Glutamatergic neuron (in vitro differentiated cells): ENCODE results near the gene ROR1. TPM values are rescaled to one million over a fixed set of nuclear protein-coding genes. Genes with fewer than 3 reads are reported as not detected.

Experiments
- DNase-seq: peaks from one replicate; pipeline ENCODE4 v3.0.0; 2022
- H3K27ac Mint-ChIP-seq: one replicate; pipeline ENCODE4 v1.8.0; 2020; ENCODE audit warnings: mild to moderate bottlenecking, mixed read lengths, inconsistent platforms; ENCODE audit not compliant: unreplicated experiment
- H3K27me3 Mint-ChIP-seq: one replicate; pipeline ENCODE4 v1.8.0; 2020; ENCODE audit warnings: mild to moderate bottlenecking, moderate library complexity, mixed read lengths, inconsistent platforms; ENCODE audit not compliant: unreplicated experiment
- H3K36me3 Mint-ChIP-seq: one replicate; pipeline ENCODE4 v1.8.0; 2020; ENCODE audit warnings: mild to moderate bottlenecking, mixed read lengths, inconsistent platforms; ENCODE audit not compliant: unreplicated experiment
- H3K4me1 Mint-ChIP-seq: one replicate; pipeline ENCODE4 v1.8.0; 2020; ENCODE audit warnings: mild to moderate bottlenecking, low read depth, mixed read lengths, inconsistent platforms; ENCODE audit not compliant: unreplicated experiment
- H3K4me3 Mint-ChIP-seq: one replicate; pipeline ENCODE4 v1.8.0; 2020; ENCODE audit warnings: mild to moderate bottlenecking, mixed read lengths, inconsistent platforms; ENCODE audit not compliant: unreplicated experiment
- H3K9me3 Mint-ChIP-seq: one replicate; pipeline ENCODE4 v1.8.0; 2020; ENCODE audit warnings: mild to moderate bottlenecking, moderate library complexity, mixed read lengths, inconsistent platforms; ENCODE audit not compliant: unreplicated experiment
- CTCF ChIP-seq: fragments of 200-600 bp; sonication (generic); IDR thresholded peaks from one replicate; pipeline ENCODE4 v1.5.0; 2021; ENCODE audit not compliant: partially characterized antibody, unreplicated experiment
- total RNA-seq: library from RNA; stranded (reverse); fragmentation: NEBNext Ultra II Directional; extraction: Animal tissue kit (Norgen Biotek cat#: 25700); gene quantifications from one replicate; pipeline ENCODE4 v1.2.1, GENCODE V29; 2021; ENCODE audit not compliant: unreplicated experiment

Gene ROR1
- total RNA-seq, 1 donor from 2014 or later, result 11.3 TPM

GRCh38 chr1:64039390-64039926, 265.6 kb downstream of the ROR1 start:
- H3K27ac Mint-ChIP-seq, result no peak overlapping the region
- no peak overlapping the region for H3K4me3 Mint-ChIP-seq
- no peaks in the 10 kb centered on the region for H3K36me3 Mint-ChIP-seq
- H3K9me3 Mint-ChIP-seq, result no peaks in the 10 kb centered on the region
- H3K4me1 Mint-ChIP-seq, result peaks cover 3% of the 10 kb centered on the region
- no peak for TF ChIP-seq CTCF
- peaks cover 3% of the 10 kb centered on the region for H3K27me3 Mint-ChIP-seq
- no peak for DNase-seq

- Mint-ChIP-seq H3K4me1 (peaks cover 3% of the 10 kb centered on the region), H3K9me3 (no peaks in the 10 kb centered on the region), H3K36me3 (no peaks in the 10 kb centered on the region), H3K27me3 (peaks cover 3% of the 10 kb centered on the region), H3K4me3 (no peak overlapping the region), H3K27ac (no peak overlapping the region)
- no peak for DNase-seq
- no peak for TF ChIP-seq CTCF
These were observed 267.7 kb downstream of the ROR1 start for GRCh38 chr1:64041371-64042131.

GRCh38 chr1:64042331-64043100, 268.7 kb downstream of the ROR1 start:
- Mint-ChIP-seq H3K4me1 (peaks cover 3% of the 10 kb centered on the region), H3K9me3 (no peaks in the 10 kb centered on the region), H3K36me3 (no peaks in the 10 kb centered on the region), H3K4me3 (no peak overlapping the region), H3K27ac (no peak overlapping the region), H3K27me3 (peaks cover 3% of the 10 kb centered on the region)
- no peak for TF ChIP-seq CTCF
- DNase-seq, result no peak

GRCh38 chr1:64043288-64043687, 269.5 kb downstream of the ROR1 start:
- Mint-ChIP-seq H3K9me3 (no peaks in the 10 kb centered on the region), H3K4me3 (no peak overlapping the region), H3K27ac (no peak overlapping the region), H3K27me3 (peaks cover 2% of the 10 kb centered on the region), H3K4me1 (peaks cover 3% of the 10 kb centered on the region), H3K36me3 (no peaks in the 10 kb centered on the region)
- no peak for DNase-seq
- no peak for TF ChIP-seq CTCF
